GM18907 (cell line): ENCODE data around the gene SOX1.

Experiments used
- ATAC-seq: cut with Tn5 transposase; IDR thresholded peaks from one replicate; pipeline ENCODE4 v1.9.1; 2021; ENCODE audit warnings: mild to moderate bottlenecking, moderate library complexity; ENCODE audit not compliant: unreplicated experiment

The SOX1 gene

DNA sequence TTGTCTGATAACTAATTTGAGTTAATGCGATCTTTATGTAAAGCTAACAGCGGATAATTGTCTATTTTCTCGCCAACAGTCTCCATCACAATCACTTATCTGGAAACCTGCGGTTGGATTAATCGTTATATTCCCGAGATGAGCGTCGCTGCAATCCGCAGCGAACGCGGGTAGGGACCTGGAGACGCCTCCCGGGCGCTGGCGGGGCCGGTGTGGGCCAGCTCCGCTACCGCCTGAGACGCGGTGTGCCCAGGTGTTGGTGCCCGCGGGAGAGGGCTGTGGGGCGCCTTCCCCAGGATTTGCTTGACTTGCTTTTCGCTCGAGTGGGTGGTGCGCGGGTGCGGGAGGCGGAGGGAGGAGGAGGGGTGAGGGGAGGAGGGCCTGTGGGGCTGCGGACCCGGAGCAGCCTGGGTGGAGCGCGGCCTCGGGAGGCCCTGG is 38.3 kb downstream of the SOX1 start:
- ATAC-seq, result no peak

- no peak for ATAC-seq
Measured at GRCh38 chr13:112105892-112106291, 38.9 kb downstream of the SOX1 start.

DNA sequence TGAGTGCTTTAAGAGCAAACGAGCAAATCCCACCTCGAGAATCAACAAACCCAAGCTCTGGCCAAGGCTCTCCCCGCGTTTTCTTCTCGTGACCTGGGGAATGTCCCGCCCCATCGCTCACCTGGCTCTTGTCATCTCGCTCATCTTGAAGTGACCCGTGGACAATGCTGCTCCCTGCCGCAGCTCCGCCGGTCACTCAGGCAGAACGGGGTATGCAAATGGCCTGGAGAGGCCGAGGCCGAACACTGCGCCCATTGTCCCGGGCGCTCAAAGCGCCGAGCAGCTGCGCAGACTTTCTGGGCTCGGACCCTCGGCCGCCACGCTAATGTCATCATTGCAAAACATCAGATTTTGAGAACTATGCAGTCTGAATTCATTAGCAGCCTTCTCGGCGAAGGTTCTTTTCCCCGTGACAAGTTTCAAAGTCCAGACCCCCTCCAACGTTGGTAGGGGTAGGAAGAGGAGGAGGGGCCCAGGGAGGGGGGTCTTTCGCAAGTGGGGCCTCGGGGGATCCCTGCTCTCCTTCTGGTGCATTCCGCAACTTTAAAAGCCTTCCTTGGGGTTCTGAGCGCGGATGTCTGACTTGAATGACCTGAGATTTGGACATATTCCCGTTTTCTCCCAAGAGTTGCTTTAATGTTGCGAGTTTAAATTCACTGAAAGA is 39.7 kb downstream of the SOX1 start:
- no peak for ATAC-seq

- no peak for ATAC-seq
Measured at GRCh38 chr13:112107289-112107688, 40.3 kb downstream of the SOX1 start.

DNA sequence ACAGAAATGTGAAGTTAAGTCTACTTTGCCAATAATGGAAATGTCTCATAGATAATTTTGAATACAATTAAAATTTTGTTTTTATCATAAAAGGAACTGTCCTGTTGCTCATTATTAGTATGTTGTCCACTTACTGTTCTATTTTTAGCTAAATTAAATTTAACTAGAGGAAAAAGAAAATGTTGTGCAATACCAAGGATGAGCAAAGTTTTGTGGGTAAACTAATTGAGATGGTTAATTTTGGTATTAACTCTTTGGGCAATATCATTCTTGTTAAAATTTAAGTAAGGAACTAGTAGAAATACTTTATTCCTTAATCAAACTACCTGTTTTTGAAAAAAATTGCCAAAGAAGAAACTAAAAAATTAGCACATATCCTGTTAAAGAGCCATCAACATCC is 43.5 kb downstream of the SOX1 start:
- ATAC-seq, result no peak

GRCh38 chr13:112111239-112111857 is 44.4 kb downstream of the SOX1 start:
- no peak for ATAC-seq

DNA sequence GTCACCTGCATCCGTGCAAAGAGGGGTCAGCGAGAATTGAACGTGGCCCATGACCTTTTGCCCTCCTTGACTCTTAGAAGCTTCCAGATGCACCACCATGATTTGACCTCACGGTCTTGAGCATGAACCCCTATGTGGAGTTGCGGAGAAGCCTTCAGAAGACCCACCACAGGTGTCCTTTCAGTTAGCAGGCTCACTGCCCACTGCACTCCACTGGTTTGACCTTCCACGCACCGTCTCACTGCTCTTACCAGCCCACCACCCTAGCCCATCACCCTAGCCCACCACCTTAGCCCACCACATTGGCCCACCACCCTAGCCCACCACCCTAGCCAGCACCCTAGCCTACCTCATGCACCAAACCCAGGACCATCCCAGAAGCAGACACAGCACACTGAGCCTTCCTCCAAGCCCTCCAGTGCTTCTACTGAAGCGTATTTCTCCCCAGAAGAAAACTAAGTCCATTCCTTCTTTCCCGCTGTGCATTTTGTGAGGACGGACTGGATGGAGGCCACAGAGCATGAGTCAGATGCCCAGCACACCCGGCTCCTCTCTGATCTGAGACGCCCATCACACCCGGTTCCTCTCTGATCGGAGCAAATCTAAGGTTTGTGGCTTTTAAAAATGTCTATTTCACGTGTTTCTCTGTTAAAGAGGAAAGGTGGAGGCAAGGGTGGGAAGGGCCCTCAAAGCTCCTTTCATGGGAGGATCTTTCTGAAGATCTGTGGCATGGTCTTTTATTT is 45.8 kb downstream of the SOX1 start:
- ATAC-seq, result no peak

- ATAC-seq, result no peak
Measured at GRCh38 chr13:112113348-112113747, 46.4 kb downstream of the SOX1 start.

DNA sequence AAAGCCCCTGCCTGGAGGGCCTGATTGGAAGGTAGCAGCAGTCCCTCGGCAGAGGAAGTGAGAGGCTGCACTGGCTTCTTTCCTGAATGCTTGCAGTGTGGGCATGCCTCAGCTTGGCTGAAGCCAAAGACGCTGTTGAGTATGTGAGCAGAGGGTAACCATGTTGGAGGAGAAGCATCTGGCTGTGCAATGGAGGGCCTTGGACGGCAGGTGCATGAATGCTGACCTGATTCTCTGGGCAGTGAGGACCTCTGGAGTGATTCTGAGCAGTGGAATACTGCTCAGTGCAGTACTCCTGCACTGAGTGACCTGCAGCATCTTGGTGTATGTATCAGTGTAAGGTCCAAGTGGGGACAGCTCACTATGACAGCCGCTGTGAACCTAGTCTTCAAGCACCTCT is 46.9 kb downstream of the SOX1 start:
- no peak for ATAC-seq

DNA sequence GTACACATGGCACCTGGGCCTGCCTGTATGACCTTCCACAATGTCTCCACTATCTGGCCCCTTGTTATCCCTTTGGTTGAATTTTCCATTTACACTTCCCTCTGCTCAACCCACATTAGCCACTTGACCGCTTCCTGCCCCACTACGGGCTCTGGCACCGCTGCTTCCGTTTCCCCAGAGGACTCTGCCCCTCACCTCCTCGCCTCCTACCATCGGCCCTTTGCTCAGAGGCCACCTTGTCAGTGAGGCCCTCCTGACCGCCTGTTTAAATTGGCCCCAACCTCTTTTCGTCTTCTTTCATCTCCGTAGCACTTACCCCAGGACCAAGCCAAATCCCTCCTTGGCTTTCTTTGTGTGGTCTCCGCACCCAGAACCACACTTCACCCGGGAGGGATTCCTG is 47.4 kb downstream of the SOX1 start:
- no peak for ATAC-seq

DNA sequence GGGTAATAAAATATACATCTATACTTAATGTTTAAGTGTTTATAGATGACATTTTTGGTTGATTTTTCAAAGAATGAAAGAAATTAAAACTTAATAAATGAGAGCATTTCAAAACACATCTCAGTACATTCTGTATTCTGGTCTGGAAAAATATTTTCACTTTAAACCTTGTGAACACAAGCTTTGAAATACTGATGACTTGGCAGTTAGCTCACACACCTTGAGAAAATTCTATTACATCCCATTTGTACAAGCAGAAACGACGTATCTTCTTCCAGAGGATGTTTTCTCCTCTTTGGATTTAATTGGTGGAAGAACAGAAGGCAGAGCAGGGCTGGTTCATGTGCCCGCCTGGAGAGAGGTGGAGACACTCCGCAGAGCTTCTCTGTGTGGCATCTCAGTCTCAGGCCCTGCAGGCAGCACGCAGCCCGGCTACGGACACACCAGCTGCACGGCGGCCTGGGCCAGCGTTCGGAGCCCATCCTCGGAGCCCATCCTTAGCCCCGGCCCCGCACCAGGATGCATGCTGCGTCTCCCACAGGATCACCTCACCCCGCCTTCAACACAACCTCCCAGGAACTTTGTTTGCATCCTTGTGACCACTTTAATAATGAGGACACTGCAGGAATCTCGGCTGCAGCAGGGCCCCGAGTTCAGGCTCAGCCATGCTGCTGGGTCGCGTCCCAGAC is 48.6 kb downstream of the SOX1 start:
- ATAC-seq, result no peak

- no peak for ATAC-seq
Measured at GRCh38 chr13:112116187-112116950, 49.4 kb downstream of the SOX1 start.

GRCh38 chr13:112117258-112117954 is 50.5 kb downstream of the SOX1 start:
- no peak for ATAC-seq

DNA sequence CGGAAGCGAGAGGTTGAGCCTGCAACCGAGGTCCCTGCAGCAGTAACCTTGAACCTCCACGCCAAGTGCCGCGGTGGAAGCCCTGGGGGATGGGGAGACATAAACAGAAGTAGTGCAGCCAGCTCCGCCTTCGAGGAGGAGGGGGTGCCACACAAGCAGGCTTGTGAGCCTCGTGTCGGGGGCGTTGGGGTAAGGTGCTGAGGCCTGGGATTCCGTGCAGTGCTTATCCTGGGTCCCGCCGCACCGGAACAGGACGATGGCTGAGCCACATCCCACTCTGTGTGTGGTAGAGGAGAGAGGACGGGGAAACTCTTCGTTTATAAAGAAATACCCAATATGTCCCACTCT is 51.0 kb downstream of the SOX1 start:
- ATAC-seq, result no peak

DNA sequence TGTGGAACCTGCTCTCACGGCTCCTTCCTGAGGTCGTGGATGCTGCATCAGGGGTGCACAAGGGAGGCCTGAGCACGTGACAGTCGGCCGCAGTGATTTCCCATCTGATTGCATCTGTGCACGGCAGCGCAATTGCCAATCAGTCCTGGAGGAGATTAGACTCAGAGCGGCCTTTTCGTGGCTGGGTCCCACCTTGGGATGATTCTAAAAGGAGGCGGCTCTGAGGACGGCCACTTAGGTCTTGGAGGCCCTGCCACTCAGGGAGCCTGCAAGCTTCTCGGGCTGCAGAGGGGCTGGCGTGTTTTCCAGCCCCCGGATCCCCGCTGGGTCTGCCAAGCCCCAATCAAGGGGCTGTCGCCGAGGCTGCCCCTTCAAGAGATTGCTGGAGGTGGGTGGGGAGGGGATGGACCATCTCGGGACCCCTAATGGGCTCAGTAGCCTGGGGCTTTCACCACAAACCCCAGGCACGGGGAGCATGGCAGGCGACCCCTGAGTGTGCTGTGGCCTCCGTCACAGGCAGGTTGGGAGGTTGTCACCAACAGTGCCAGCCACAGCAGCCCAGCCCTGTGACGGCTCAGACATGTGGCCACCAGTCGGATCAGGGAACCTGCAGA is 51.6 kb downstream of the SOX1 start:
- no peak for ATAC-seq

DNA sequence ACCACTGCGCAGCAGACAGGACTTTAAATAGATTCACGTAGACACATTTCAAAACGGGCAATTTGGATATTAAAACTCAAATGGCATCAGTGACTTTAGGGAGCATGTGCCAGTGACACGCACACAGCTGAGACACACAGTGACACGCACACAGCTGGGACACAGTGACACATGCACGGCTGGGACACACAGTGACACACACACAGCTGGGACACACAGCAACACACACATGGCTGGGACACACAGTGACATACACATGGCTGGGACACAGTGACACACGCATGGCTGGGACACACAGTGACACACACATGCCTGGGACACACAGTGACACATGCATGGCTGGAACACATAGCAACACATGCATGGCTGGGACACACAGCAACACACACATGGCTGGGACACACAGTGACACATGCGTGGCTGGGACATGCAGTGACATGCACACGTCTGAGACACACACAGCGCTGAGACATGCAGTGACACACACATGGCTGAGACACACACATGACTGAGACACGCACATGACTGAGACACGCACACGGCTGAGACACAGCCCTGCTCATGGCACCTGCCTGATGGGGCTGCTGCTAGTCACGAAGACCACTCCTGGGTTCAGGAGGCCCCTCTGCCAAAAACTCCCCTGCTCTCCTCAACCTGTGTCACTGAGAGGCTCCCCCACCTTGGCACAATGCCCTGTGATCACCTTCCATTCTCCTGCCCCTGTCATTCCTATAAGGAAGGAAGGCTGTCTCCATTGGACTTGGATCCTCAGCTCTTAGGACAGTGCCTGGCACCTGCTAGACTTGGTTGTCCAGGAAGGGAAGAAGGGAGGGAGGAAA is 52.5 kb downstream of the SOX1 start:
- ATAC-seq, result no peak

- no peak for ATAC-seq
Measured at GRCh38 chr13:112120031-112120373, 53.1 kb downstream of the SOX1 start.
